K562 (cell line): ENCODE measurements around the gene OR51V1. TPM values are rescaled to one million over a fixed set of nuclear protein-coding genes. Genes with fewer than 3 reads are reported as not detected.

ENCODE experiments used
- FOXP1 ChIP-seq: sonication (generic); formaldehyde crosslinking; IDR thresholded peaks from 2 replicates; pipeline ENCODE4 v1.8.0; 2022; ENCODE audit warnings: mild to moderate bottlenecking, missing genetic modification reagents
- MGA ChIP-seq: fragments of 450-650 bp; IDR thresholded peaks from 2 replicates; pipeline ENCODE4 v1.6.1; 2016; ENCODE audit warnings: mild to moderate bottlenecking, moderate library complexity
- TBP ChIP-seq: optimal IDR thresholded peaks from 2 replicates; pipeline ENCODE3; 2011; ENCODE audit warnings: low read depth, low read length, improper control_type of control experiment
- polyA plus RNA-seq, 8 experiments: library from polyadenylated mRNA; depleted of rRNA in 4 of 8; stranded (reverse) in 5 of 8; unstranded in 3 of 8; fragments of >200 nt; fragmentation: Nextera tagmentation in 2 of 8; fragmentation: Illumina TruSeq in 1 of 8; extraction: Ambion mirVana in 2 of 8; extraction: Trizol in 1 of 8; gene quantifications; 2 replicates each; pipeline versions ENCODE4 v1.2.1 to v1.2.3, GENCODE V29; 2011 to 2014; ENCODE audit warnings: inconsistent platforms in 1 of 8, missing spikeins in 1 of 8
- total RNA-seq, 7 experiments: library from RNA; depleted of rRNA in 6 of 7; stranded (reverse); fragments of >200 nt in 6 of 7; fragmentation: Illumina TruSeq in 2 of 7; extraction: Trizol in 2 of 7; gene quantifications; 2 replicates each; pipeline versions ENCODE4 v1.2.1 to v1.2.3, GENCODE V29; 2011 to 2021; ENCODE audit warnings: low replicate concordance in 1 of 7
- TF ChIP-seq, protein P1 (sequence below), 2 experiments: fragments of 450-650 bp; formaldehyde crosslinking in 1 of 2; IDR thresholded peaks; 2 replicates each; pipeline versions ENCODE4 v1.4.0 to v1.6.1; 2014 to 2020; ENCODE audit warnings: mild to moderate bottlenecking in 2 of 2, borderline replicate concordance in 1 of 2, low read depth in 1 of 2

The OR51V1 gene
- total and polyA plus RNA-seq, 9 of the 15 experiments (the other 6 are each of a cell fraction or from before 2014, with no cell fraction given), result not detected

GRCh38 chr11:5224538-5225479 lies 24.3 kb upstream of the OR51V1 start (continued):
- TF ChIP-seq MGA (no peak), TBP (no peak), FOXP1 (CRISPR knock-in tag) (no peak)
- TF ChIP-seq, protein P1, sequence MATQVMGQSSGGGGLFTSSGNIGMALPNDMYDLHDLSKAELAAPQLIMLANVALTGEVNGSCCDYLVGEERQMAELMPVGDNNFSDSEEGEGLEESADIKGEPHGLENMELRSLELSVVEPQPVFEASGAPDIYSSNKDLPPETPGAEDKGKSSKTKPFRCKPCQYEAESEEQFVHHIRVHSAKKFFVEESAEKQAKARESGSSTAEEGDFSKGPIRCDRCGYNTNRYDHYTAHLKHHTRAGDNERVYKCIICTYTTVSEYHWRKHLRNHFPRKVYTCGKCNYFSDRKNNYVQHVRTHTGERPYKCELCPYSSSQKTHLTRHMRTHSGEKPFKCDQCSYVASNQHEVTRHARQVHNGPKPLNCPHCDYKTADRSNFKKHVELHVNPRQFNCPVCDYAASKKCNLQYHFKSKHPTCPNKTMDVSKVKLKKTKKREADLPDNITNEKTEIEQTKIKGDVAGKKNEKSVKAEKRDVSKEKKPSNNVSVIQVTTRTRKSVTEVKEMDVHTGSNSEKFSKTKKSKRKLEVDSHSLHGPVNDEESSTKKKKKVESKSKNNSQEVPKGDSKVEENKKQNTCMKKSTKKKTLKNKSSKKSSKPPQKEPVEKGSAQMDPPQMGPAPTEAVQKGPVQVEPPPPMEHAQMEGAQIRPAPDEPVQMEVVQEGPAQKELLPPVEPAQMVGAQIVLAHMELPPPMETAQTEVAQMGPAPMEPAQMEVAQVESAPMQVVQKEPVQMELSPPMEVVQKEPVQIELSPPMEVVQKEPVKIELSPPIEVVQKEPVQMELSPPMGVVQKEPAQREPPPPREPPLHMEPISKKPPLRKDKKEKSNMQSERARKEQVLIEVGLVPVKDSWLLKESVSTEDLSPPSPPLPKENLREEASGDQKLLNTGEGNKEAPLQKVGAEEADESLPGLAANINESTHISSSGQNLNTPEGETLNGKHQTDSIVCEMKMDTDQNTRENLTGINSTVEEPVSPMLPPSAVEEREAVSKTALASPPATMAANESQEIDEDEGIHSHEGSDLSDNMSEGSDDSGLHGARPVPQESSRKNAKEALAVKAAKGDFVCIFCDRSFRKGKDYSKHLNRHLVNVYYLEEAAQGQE (IDR thresholded peaks at IDR 0.05; ENCODE audit: borderline replicate concordance), result no peak
- TF ChIP-seq, protein P1 (CRISPR knock-in tag; IDR thresholded peaks at IDR 0.05; ENCODE audit: low read depth), result no peak
